Measurements from ENCODE around the gene GRK3.
"Not testable (repeated sequence)": the region's sequence is repeated elsewhere in the genome, so short reads cannot be mapped to it uniquely, and the experiment has no call there.

The GRK3 gene

GRCh38 chr22:25697181-25697664 is 132.7 kb downstream of the GRK3 start:
- DNase-seq (ENCODE audit: low read depth in 3 of 3) = no peak

- DNase-seq (ENCODE audit: low read depth in 3 of 3) = no peak
These were observed 133.5 kb downstream of the GRK3 start for GRCh38 chr22:25697978-25698377.

- DNase-seq (ENCODE audit: low read depth in 3 of 3) = no peak
These were observed 134.0 kb downstream of the GRK3 start for GRCh38 chr22:25698461-25698860.

- no peak for DNase-seq (ENCODE audit: low read depth in 3 of 3)
These were observed 134.5 kb downstream of the GRK3 start for GRCh38 chr22:25698978-25699377.

- DNase-seq (ENCODE audit: low read depth in 3 of 3) = no peak
These were observed 136.7 kb downstream of the GRK3 start for GRCh38 chr22:25701056-25701780.

GRCh38 chr22:25702040-25702439 is 137.6 kb downstream of the GRK3 start:
- no peak for DNase-seq (ENCODE audit: low read depth in 3 of 3)

GRCh38 chr22:25702571-25703167 is 138.2 kb downstream of the GRK3 start:
- DNase-seq (ENCODE audit: low read depth in 3 of 3) = no peak

- DNase-seq (ENCODE audit: low read depth in 3 of 3) = no peak
These were observed 140.2 kb downstream of the GRK3 start for GRCh38 chr22:25704701-25705100.

GRCh38 chr22:25706197-25706596 is 141.7 kb downstream of the GRK3 start:
- no peak for DNase-seq (ENCODE audit: low read depth in 3 of 3)

GRCh38 chr22:25708430-25708829 is 144.0 kb downstream of the GRK3 start:
- DNase-seq (ENCODE audit: low read depth in 3 of 3) = not testable (repeated sequence)

GRCh38 chr22:25709758-25710157 is 145.3 kb downstream of the GRK3 start:
- no peak for DNase-seq (ENCODE audit: low read depth in 3 of 3)

GRCh38 chr22:25710501-25710900 is 146.0 kb downstream of the GRK3 start:
- DNase-seq (ENCODE audit: low read depth in 3 of 3) = no peak

- no peak for DNase-seq (ENCODE audit: low read depth in 3 of 3)
These were observed 147.0 kb downstream of the GRK3 start for GRCh38 chr22:25711491-25711890.

- no peak for DNase-seq (ENCODE audit: low read depth in 3 of 3)
These were observed 148.4 kb downstream of the GRK3 start for GRCh38 chr22:25712661-25713400.

- DNase-seq (ENCODE audit: low read depth in 3 of 3) = no peak
These were observed 149.6 kb downstream of the GRK3 start for GRCh38 chr22:25714070-25714469.

GRCh38 chr22:25714739-25715138 is 150.3 kb downstream of the GRK3 start:
- no peak for DNase-seq (ENCODE audit: low read depth in 3 of 3)

- no peak for DNase-seq (ENCODE audit: low read depth in 3 of 3)
These were observed 152.2 kb downstream of the GRK3 start for GRCh38 chr22:25716637-25717036.

- no peak for DNase-seq (ENCODE audit: low read depth in 3 of 3)
These were observed 153.8 kb downstream of the GRK3 start for GRCh38 chr22:25718135-25718840.

- DNase-seq (ENCODE audit: low read depth in 3 of 3) = no peak
These were observed 157.7 kb downstream of the GRK3 start for GRCh38 chr22:25722223-25722622.

GRCh38 chr22:25722626-25723025 is 158.2 kb downstream of the GRK3 start:
- DNase-seq (ENCODE audit: low read depth in 3 of 3) = no peak

- no peak for DNase-seq (ENCODE audit: low read depth in 3 of 3)
These were observed 161.8 kb downstream of the GRK3 start for GRCh38 chr22:25726241-25726640.

- DNase-seq (ENCODE audit: low read depth in 3 of 3) = no peak
These were observed 163.6 kb downstream of the GRK3 start for GRCh38 chr22:25728071-25728470.

Measured in stimulated activated CD4-positive, alpha-beta T cell treated with anti-CD3 and anti-CD28 coated beads, TNF-alpha, amount 100 ng/mL, for 4 hours (primary cell).